IMR-90 (cell line): ENCODE data around the gene XPC. TPM values are rescaled to one million over a fixed set of nuclear protein-coding genes. Genes with fewer than 3 reads are reported as not detected.
A peak's percentile ranks its signal among the peaks of the same experiment; 100 is the strongest.

ENCODE experiments used
- ATAC-seq: fragments of 200-7000 bp; cut with Tn5 transposase; 2 replicates; pipeline ENCODE4 v1.9.1; 2020; ENCODE audit warnings: low read depth, mild to moderate bottlenecking, moderate library complexity
- BruUV-seq: library from RNA; stranded (reverse); fragments of 400-500 nt; replicated peaks from 2 replicates; lab custom pipeline; 2021; lab: Mats Ljungman, UMichigan
- CTCF ChIA-PET: fragments of 300-600 bp; formaldehyde crosslinking; extraction: SDS; loops from one replicate; lab custom pipeline; 2021; ENCODE audit warnings: antibody characterized with exemption; lab: Yijun Ruan, JAX
- POLR2A ChIA-PET: fragments of 300-600 bp; sonication (Branson Sonifier 250); formaldehyde crosslinking; loops from one replicate; lab custom pipeline; 2022; ENCODE audit warnings: antibody characterized with exemption; ENCODE audit not compliant: unreplicated experiment; lab: Charles Lee
- DNase-seq: peaks from one replicate; pipeline ENCODE4 v3.0.0; 2013
- H2AFZ ChIP-seq: replicated peaks from 2 replicates; pipeline ENCODE3; 2013; ENCODE audit warnings: low read length, mild to moderate bottlenecking; ENCODE audit not compliant: poor library complexity
- H2AK5ac ChIP-seq: 2 replicates; pipeline ENCODE4 v1.6.1; 2013; ENCODE audit warnings: low read depth, low read length, inconsistent platforms
- H2AK9ac ChIP-seq: replicated peaks from 2 replicates; pipeline ENCODE3; 2013; ENCODE audit warnings: mild to moderate bottlenecking, low read depth, low read length, moderate library complexity; ENCODE audit not compliant: poor library complexity
- H2BK120ac ChIP-seq: 2 replicates; pipeline ENCODE4 v1.6.1; 2013; ENCODE audit warnings: low read depth, low read length, inconsistent platforms
- H2BK15ac ChIP-seq: 3 replicates; pipeline ENCODE4 v1.6.1; 2013; ENCODE audit warnings: low read depth, low read length, inconsistent platforms
- H2BK20ac ChIP-seq: 2 replicates; pipeline ENCODE4 v1.6.1; 2013; ENCODE audit warnings: low read depth, mild to moderate bottlenecking, inconsistent platforms, low read length, moderate library complexity
- H2BK5ac ChIP-seq: 2 replicates; pipeline ENCODE4 v1.6.1; 2013; ENCODE audit warnings: mild to moderate bottlenecking, low read depth, low read length, inconsistent platforms; ENCODE audit not compliant: poor library complexity, severe bottlenecking
- H3K14ac ChIP-seq: replicated peaks from 2 replicates; pipeline ENCODE4 v1.6.1; 2013; ENCODE audit warnings: low read depth, low read length, inconsistent platforms
- H3K18ac ChIP-seq: 2 replicates; pipeline ENCODE4 v1.6.1; 2013; ENCODE audit warnings: low read depth, low read length, control low read depth
- H3K23ac ChIP-seq: 2 replicates; pipeline ENCODE4 v1.6.1; 2013; ENCODE audit warnings: low read depth, low read length, inconsistent platforms
- H3K27ac ChIP-seq: 2 replicates; pipeline ENCODE4 v1.5.1; 2013; ENCODE audit warnings: mild to moderate bottlenecking, control low read depth, low read length; ENCODE audit not compliant: insufficient read depth
- H3K27me3 ChIP-seq: 2 replicates; pipeline ENCODE4 v1.6.1; 2013; ENCODE audit warnings: low read length; ENCODE audit not compliant: control insufficient read depth, insufficient read depth
- H3K36me3 ChIP-seq: 2 replicates; pipeline ENCODE4 v1.6.1; 2013; ENCODE audit warnings: low read length, mixed read lengths; ENCODE audit not compliant: control insufficient read depth, insufficient read depth
- H3K4ac ChIP-seq: 2 replicates; pipeline ENCODE4 v1.6.1; 2013; ENCODE audit warnings: low read depth, low read length, inconsistent platforms
- H3K4me1 ChIP-seq: 2 replicates; pipeline ENCODE4 v1.6.1; 2013; ENCODE audit warnings: low read length, mixed read lengths; ENCODE audit not compliant: control insufficient read depth, insufficient read depth
- H3K4me2 ChIP-seq: 2 replicates; pipeline ENCODE4 v1.6.1; 2013; ENCODE audit warnings: low read depth, mild to moderate bottlenecking, control low read depth, low read length, moderate library complexity
- H3K4me3 ChIP-seq: 2 replicates; pipeline ENCODE4 v1.5.1; 2013; ENCODE audit warnings: low read depth, mild to moderate bottlenecking, control low read depth, low read length, moderate library complexity; ENCODE audit not compliant: insufficient read depth
- H3K56ac ChIP-seq: 2 replicates; pipeline ENCODE4 v1.6.1; 2013; ENCODE audit warnings: low read length, inconsistent platforms; ENCODE audit not compliant: insufficient read depth; ENCODE audit errors: extremely low read depth
- H3K79me1 ChIP-seq, 2 experiments: 2 replicates each; pipeline ENCODE4 v1.6.1; 2013; ENCODE audit warnings: low read length in 2 of 2, inconsistent platforms in 1 of 2, low read depth in 1 of 2
- H3K9ac ChIP-seq: 2 replicates; pipeline ENCODE4 v1.6.1; 2013; ENCODE audit warnings: low read depth, low read length, control low read depth
- H3K9me1 ChIP-seq: 2 replicates; pipeline ENCODE4 v1.6.1; 2013; ENCODE audit warnings: low read length, inconsistent platforms; ENCODE audit not compliant: insufficient read depth
- H3K9me3 ChIP-seq: 2 replicates; pipeline ENCODE4 v1.6.1; 2013; ENCODE audit warnings: low read length; ENCODE audit not compliant: control insufficient read depth, insufficient read depth
- H4K20me1 ChIP-seq: 2 replicates; pipeline ENCODE4 v1.6.1; 2013; ENCODE audit warnings: low read length, inconsistent platforms; ENCODE audit not compliant: insufficient read depth
- H4K5ac ChIP-seq: 2 replicates; pipeline ENCODE4 v1.6.1; 2013; ENCODE audit warnings: mild to moderate bottlenecking, low read depth, low read length, control low read depth
- H4K8ac ChIP-seq, 2 experiments: 2 replicates each; pipeline ENCODE4 v1.6.1; 2013; ENCODE audit warnings: low read depth in 2 of 2, low read length in 2 of 2, control low read depth in 1 of 2, inconsistent platforms in 1 of 2
- H4K91ac ChIP-seq: 2 replicates; pipeline ENCODE4 v1.6.1; 2013; ENCODE audit warnings: low read depth, low read length, inconsistent platforms; ENCODE audit not compliant: insufficient read depth
- SMC3 ChIP-seq: fragments of 150-350 bp; IDR thresholded peaks from 2 replicates; pipeline ENCODE4 v1.6.1; 2016; ENCODE audit warnings: low read depth, mild to moderate bottlenecking, antibody characterized with exemption, low read length, moderate library complexity
- WGBS, 2 experiments: methylation state at CpG; one replicate each; pipeline versions ENCODE4 v1.1.5 to v1.1.7; 2013; ENCODE audit warnings: missing lambda C conversion rate in 2 of 2; ENCODE audit not compliant: insufficient read length in 1 of 2; ENCODE audit errors: extremely low coverage in 2 of 2; 5-methylcytosine and 5-hydroxymethylcytosine counted together
- dilution Hi-C: fragments of 300-500 bp; cut with HindIII; formaldehyde crosslinking; loops from one replicate; pipeline ENCODE4 v1.14.3; 2018; ENCODE audit warnings: low sequenced_read_pairs; ENCODE audit not compliant: unreplicated experiment
- in situ Hi-C: fragments of 300-500 bp; cut with MboI; formaldehyde crosslinking; loops from 3 replicates; pipeline ENCODE4 v1.14.3; 2019; ENCODE audit warnings: low sequenced_read_pairs, inconsistent platforms, mixed read lengths
- intact Hi-C: fragments of 100-400 bp; cut with micrococcal nuclease; formaldehyde crosslinking; loops from 2 replicates; pipeline ENCODE4 v1.10.0; 2022
- polyA plus RNA-seq, 3 experiments: library from polyadenylated mRNA; depleted of rRNA; stranded (reverse); fragments of >200 nt; gene quantifications; 2 replicates each; pipeline ENCODE4 v1.2.3, GENCODE V29; 2012; ENCODE audit warnings: low replicate concordance in 1 of 3
- total RNA-seq: library from RNA; depleted of rRNA; stranded (reverse); fragments of >200 nt; gene quantifications from 2 replicates; pipeline ENCODE4 v1.2.3, GENCODE V29; 2012
- TF ChIP-seq, protein P1 (sequence below): fragments of 150-350 bp; IDR thresholded peaks from 2 replicates; pipeline ENCODE4 v1.6.1; 2017; ENCODE audit warnings: mild to moderate bottlenecking, antibody characterized with exemption, low read length, low read depth

Gene XPC
- total and polyA plus RNA-seq, 2 of the 4 experiments (the other 2 are of a cell fraction): 30.9 to 48.8 TPM

DNA sequence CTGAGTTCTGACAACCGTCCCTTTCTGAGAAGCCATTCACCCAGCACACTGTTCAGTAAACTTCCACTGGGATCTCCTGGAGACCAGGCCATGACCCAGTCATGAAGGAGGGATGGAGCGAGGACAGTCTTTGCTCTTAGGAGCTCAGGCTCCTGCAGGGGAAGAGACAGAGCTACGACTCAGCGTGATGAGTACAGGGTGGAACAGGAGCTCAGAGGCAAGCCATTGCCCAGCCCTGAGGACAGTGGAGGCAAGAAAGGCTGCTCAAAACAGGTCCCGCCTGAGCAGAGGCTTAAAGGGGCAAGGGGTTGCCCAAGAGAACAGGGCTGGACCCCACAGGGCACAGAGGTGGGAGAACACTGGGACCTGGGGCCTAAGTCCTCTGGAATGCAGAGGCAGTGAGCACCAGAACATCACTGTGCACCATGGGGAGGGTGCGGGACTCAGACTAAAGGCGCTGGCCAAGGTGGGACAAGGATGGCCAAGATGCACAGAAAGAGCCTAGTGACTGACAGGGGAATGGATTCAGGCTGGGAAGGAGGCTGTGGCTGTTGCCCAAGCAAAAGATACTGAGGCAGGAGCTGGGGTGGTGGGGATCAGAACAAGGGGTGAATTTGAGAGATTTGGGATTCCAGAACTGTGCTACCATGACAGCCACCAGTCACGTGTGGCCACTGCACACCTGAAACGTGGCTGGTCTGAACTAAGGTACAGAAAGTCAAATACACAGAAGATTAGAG is 27.7 kb downstream of the XPC start:
- H3K18ac ChIP-seq: no peak overlapping the region
- H4K91ac ChIP-seq: no peak overlapping the region
- in situ Hi-C loops (no loop called here), dilution Hi-C loops (no loop called here), intact Hi-C loops (no loop called here)
- H3K36me3 ChIP-seq: peaks cover 66% of the 10 kb centered on the region
- H2BK15ac ChIP-seq: no peak overlapping the region
- no peak overlapping the region for H3K4me3 ChIP-seq
- ATAC-seq: peak; percentile 29; the same call in 1 of the 2 replicates
- WGBS, 2 experiments: 100% methylated on average over 5 of the region's 9 CpGs; no CpG with 5 or more reads in 1 of the 2 experiments
- peaks cover 6% of the 10 kb centered on the region for H3K4me1 ChIP-seq
- no peak for TF ChIP-seq SMC3
- TF ChIP-seq, protein P1, sequence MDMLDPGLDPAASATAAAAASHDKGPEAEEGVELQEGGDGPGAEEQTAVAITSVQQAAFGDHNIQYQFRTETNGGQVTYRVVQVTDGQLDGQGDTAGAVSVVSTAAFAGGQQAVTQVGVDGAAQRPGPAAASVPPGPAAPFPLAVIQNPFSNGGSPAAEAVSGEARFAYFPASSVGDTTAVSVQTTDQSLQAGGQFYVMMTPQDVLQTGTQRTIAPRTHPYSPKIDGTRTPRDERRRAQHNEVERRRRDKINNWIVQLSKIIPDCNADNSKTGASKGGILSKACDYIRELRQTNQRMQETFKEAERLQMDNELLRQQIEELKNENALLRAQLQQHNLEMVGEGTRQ: no peak
- peak; percentile 35 for DNase-seq
- 0 out of 2 replicates have a peak overlapping the region, but pooled peaks have one; percentile 16 for H3K23ac ChIP-seq
- no peak overlapping the region for H3K27ac ChIP-seq
- CTCF ChIA-PET: no interaction called here
- no peaks in the 10 kb centered on the region for H3K27me3 ChIP-seq
- no peak overlapping the region for H3K56ac ChIP-seq
- peaks cover 13 to 24% of the 10 kb centered on the region in 2 experiments for H3K79me1 ChIP-seq
- no peaks in the 10 kb centered on the region for H3K9me3 ChIP-seq
- POLR2A ChIA-PET: no interaction called here
- no peak overlapping the region for H3K4me2 ChIP-seq
- no peak overlapping the region for H4K5ac ChIP-seq
- H2AK9ac ChIP-seq: no peak overlapping the region
- BruUV-seq: no TSS peak
- H3K9ac ChIP-seq: no peak overlapping the region
- H3K4ac ChIP-seq: no peak overlapping the region
- no peak overlapping the region for H4K8ac ChIP-seq
- no peak overlapping the region for H2BK20ac ChIP-seq
- no peak overlapping the region for H2AFZ ChIP-seq
- H3K14ac ChIP-seq: no peak overlapping the region
- no peak overlapping the region for H2BK5ac ChIP-seq
- no peak overlapping the region for H2BK120ac ChIP-seq
- no peak overlapping the region for H2AK5ac ChIP-seq
- no peaks in the 10 kb centered on the region for H4K20me1 ChIP-seq
- peaks cover 8% of the 10 kb centered on the region; the same call in 1 of the 2 replicates for H3K9me1 ChIP-seq
